Neural progenitor cell (in vitro differentiated cells): Measurements from ENCODE around the gene MARCKSL1. TPM values are rescaled to one million over a fixed set of nuclear protein-coding genes. Genes with fewer than 3 reads are reported as not detected.

Source experiments
- DNase-seq: peaks from one replicate; pipeline ENCODE4 v3.0.0-alpha.2; 2016; ENCODE audit warnings: low spot score
- H2AFZ ChIP-seq: fragments of 200-600 bp; sonication (generic); replicated peaks from 2 replicates; pipeline ENCODE4 v1.6.1; 2016; ENCODE audit warnings: antibody characterized with exemption
- H3F3A ChIP-seq: fragments of 200-600 bp; sonication (generic); 2 replicates; pipeline ENCODE4 v1.6.1; 2016; ENCODE audit warnings: antibody characterized with exemption, low read depth
- H3K27ac ChIP-seq: fragments of 200-600 bp; sonication (generic); 2 replicates; pipeline ENCODE4 v1.5.1; 2016; ENCODE audit warnings: mild to moderate bottlenecking
- H3K27me3 ChIP-seq: fragments of 200-600 bp; sonication (generic); 2 replicates; pipeline ENCODE4 v1.6.1; 2016; ENCODE audit warnings: mild to moderate bottlenecking, moderate library complexity
- H3K36me3 ChIP-seq: fragments of 200-600 bp; sonication (generic); 2 replicates; pipeline ENCODE4 v1.5.1; 2016
- H3K4me1 ChIP-seq: fragments of 200-600 bp; sonication (generic); 2 replicates; pipeline ENCODE4 v1.6.1; 2016; ENCODE audit warnings: mixed run types
- H3K4me2 ChIP-seq: fragments of 200-600 bp; sonication (generic); 2 replicates; pipeline ENCODE4 v1.6.1; 2016
- H3K4me3 ChIP-seq: fragments of 200-600 bp; sonication (generic); 2 replicates; pipeline ENCODE4 v1.5.1; 2016
- H3K79me2 ChIP-seq: fragments of 200-600 bp; sonication (generic); 2 replicates; pipeline ENCODE4 v1.6.1; 2016; ENCODE audit warnings: low read depth
- H3K9ac ChIP-seq: fragments of 200-600 bp; sonication (generic); 2 replicates; pipeline ENCODE4 v1.6.1; 2016
- H3K9me3 ChIP-seq: fragments of 200-600 bp; sonication (generic); 2 replicates; pipeline ENCODE4 v1.5.1; 2016; ENCODE audit warnings: low read depth
- H4K20me1 ChIP-seq: fragments of 200-600 bp; sonication (generic); 2 replicates; pipeline ENCODE4 v1.6.1; 2016; ENCODE audit warnings: low read depth
- H3K27ac Mint-ChIP-seq: 3 replicates; pipeline ENCODE4 v1.8.0; 2021; ENCODE audit warnings: mixed read lengths
- H3K27me3 Mint-ChIP-seq: 2 replicates; pipeline ENCODE4 v1.8.0; 2022; ENCODE audit warnings: low read depth, mild to moderate bottlenecking, inconsistent platforms, moderate library complexity, mixed read lengths; ENCODE audit not compliant: insufficient read depth
- H3K36me3 Mint-ChIP-seq: 3 replicates; pipeline ENCODE4 v1.8.0; 2021; ENCODE audit warnings: mixed read lengths
- H3K4me1 Mint-ChIP-seq: 3 replicates; pipeline ENCODE4 v1.8.0; 2021; ENCODE audit warnings: mixed read lengths
- H3K4me3 Mint-ChIP-seq: 3 replicates; pipeline ENCODE4 v1.8.0; 2021; ENCODE audit warnings: mild to moderate bottlenecking, moderate library complexity, mixed read lengths
- H3K9me3 Mint-ChIP-seq: 3 replicates; pipeline ENCODE4 v1.8.0; 2020; ENCODE audit warnings: mixed read lengths
- EZH2 ChIP-seq: fragments of 200-600 bp; sonication (generic); IDR thresholded peaks from 2 replicates; pipeline ENCODE4 v1.6.1; 2017; ENCODE audit warnings: antibody characterized with exemption, mild to moderate bottlenecking, moderate library complexity
- EZH2phosphoT487 ChIP-seq: fragments of 200-600 bp; sonication (generic); IDR thresholded peaks from 2 replicates; pipeline ENCODE4 v1.6.1; 2017; ENCODE audit warnings: antibody characterized with exemption
- total RNA-seq: library from RNA; depleted of rRNA; stranded (reverse); fragments of >200 nt; gene quantifications from 2 replicates; pipeline ENCODE4 v1.2.3, GENCODE V29; 2015; ENCODE audit warnings: low replicate concordance
- TF ChIP-seq, protein P1 (sequence below): fragments of 200-600 bp; sonication (generic); IDR thresholded peaks from 2 replicates; pipeline ENCODE4 v1.5.1; 2017; ENCODE audit warnings: antibody characterized with exemption, mild to moderate bottlenecking

Gene MARCKSL1
- total RNA-seq, 1 donor from 2014 or later: 258 TPM

DNA sequence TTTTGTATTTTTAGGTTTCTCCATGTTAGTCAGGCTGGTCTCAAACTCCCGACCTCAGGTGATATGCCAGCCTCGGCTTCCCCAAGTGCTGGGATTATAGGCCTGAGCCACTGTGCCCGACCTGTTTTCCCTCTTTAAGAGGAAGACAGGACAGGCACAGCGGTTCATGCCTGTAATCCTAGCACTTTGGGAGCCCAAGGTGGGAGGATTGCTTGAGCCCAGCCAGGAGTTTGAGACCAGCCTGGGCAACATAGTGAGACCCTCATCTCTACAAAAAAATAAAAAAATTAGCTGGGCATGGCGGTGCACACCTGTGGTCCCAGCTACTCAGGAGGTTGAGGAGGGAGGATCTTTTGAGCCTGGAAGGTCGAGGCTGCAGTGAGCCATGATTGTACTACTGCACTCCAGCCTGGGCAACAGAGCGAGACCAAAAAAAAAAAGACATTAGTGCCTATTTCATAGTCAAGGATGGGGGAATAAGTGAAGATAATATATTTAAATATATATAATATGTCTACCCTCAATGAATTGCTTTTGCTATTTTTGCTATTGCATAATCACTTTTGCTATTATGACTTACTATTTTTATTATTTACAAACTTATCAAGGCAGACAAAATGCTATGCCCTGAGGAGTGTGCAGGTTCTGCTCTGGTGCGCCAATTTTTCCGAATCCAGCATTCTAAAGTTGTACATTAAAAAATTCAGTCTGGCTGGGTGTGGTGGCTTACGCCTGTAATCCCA, 17.7 kb downstream of the MARCKSL1 start:
- H3K9me3 Mint-ChIP-seq: no peaks in the 10 kb centered on the region

DNA sequence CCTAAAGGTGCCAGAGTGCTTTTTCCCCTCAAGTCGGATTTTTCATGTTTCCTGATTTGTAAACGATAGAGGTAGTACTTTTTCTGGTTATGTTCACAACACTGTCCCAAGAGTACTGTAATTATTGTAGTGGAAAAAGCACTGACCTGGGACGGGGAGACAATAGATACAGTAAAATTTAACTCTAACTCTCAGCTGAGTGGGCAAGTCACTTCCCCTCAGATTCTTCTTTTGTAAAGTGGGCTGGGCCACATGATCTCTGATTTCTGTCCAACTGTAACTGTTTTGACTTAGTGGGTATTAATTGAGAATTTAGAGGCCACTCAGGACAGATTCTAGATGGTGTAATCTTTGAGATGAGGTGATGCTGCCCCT, 19.1 kb downstream of the MARCKSL1 start:
- Histone ChIP-seq H3K27me3 (no peaks in the 10 kb centered on the region), H4K20me1 (peaks cover 41% of the 10 kb centered on the region), H3K9ac (no peak overlapping the region), H3K36me3 (no peaks in the 10 kb centered on the region), H3F3A (peaks cover 14% of the 10 kb centered on the region), H3K4me3 (no peak overlapping the region), H3K27ac (no peak overlapping the region), H2AFZ (no peak overlapping the region), H3K79me2 (peaks cover 30% of the 10 kb centered on the region), H3K9me3 (no peaks in the 10 kb centered on the region), H3K4me2 (no peak overlapping the region), H3K4me1 (no peaks in the 10 kb centered on the region)
- Mint-ChIP-seq H3K27ac (no peak overlapping the region), H3K4me1 (no peaks in the 10 kb centered on the region), H3K36me3 (peaks cover 2% of the 10 kb centered on the region), H3K4me3 (no peak overlapping the region), H3K9me3 (no peaks in the 10 kb centered on the region), H3K27me3 (peaks cover under 1% of the 10 kb centered on the region)
- TF ChIP-seq EZH2 (no peak), EZH2phosphoT487 (no peak)
- TF ChIP-seq, protein P1, sequence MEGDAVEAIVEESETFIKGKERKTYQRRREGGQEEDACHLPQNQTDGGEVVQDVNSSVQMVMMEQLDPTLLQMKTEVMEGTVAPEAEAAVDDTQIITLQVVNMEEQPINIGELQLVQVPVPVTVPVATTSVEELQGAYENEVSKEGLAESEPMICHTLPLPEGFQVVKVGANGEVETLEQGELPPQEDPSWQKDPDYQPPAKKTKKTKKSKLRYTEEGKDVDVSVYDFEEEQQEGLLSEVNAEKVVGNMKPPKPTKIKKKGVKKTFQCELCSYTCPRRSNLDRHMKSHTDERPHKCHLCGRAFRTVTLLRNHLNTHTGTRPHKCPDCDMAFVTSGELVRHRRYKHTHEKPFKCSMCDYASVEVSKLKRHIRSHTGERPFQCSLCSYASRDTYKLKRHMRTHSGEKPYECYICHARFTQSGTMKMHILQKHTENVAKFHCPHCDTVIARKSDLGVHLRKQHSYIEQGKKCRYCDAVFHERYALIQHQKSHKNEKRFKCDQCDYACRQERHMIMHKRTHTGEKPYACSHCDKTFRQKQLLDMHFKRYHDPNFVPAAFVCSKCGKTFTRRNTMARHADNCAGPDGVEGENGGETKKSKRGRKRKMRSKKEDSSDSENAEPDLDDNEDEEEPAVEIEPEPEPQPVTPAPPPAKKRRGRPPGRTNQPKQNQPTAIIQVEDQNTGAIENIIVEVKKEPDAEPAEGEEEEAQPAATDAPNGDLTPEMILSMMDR: no peak
- DNase-seq: no peak

More for the DNA sequence above, 17.7 kb downstream of the MARCKSL1 start:
- peaks cover 4% of the 10 kb centered on the region for H3K27me3 Mint-ChIP-seq
- Histone ChIP-seq H3F3A (peaks cover 14% of the 10 kb centered on the region), H3K79me2 (peaks cover 16% of the 10 kb centered on the region), H2AFZ (no peak overlapping the region), H3K4me1 (no peaks in the 10 kb centered on the region), H3K27ac (no peak overlapping the region), H3K9me3 (no peaks in the 10 kb centered on the region), H3K36me3 (no peaks in the 10 kb centered on the region), H4K20me1 (peaks cover 34% of the 10 kb centered on the region), H3K27me3 (no peaks in the 10 kb centered on the region), H3K4me3 (no peak overlapping the region), H3K4me2 (no peak overlapping the region), H3K9ac (no peak overlapping the region)
- no peak overlapping the region for H3K4me3 Mint-ChIP-seq
- DNase-seq: no peak
- no peak for TF ChIP-seq EZH2
- no peak for TF ChIP-seq EZH2phosphoT487
- TF ChIP-seq, protein P1: no peak
- H3K4me1 Mint-ChIP-seq: no peaks in the 10 kb centered on the region
- H3K27ac Mint-ChIP-seq: no peak overlapping the region
- H3K36me3 Mint-ChIP-seq: peaks cover 2% of the 10 kb centered on the region

DNA sequence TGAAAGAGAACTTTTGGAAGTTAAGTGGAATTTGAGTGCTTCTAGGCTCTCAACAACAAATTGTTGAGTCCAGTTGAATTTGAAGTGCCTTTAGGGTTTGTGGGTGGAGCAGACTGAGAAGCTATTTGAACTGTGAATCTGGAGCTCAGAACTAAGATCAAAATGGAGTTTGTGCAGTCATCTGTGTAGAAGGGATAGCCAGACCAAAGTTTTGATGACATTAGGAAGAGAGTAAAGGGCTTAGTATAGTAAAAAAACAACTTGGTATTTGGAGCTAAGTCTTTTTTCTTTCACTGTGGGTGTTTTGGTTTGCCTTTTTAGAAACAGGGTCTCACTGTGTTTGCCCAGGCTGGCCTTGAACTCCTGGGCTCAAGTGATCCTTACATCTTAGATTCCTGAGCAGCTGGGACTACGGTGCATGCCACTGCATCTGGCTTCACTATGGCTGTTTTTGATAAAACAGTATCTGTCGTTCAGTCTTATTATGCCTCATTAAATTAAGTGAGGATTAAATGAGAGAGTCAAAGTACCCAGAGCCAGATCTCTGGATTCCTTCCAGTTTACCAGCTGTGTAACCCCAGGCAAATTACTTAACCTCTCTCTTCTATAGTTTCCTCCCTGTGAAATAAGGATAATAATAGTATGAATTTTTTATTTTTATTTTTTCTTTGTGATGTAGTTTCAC, 24.2 kb downstream of the MARCKSL1 start:
- no peaks in the 10 kb centered on the region for H3K9me3 Mint-ChIP-seq
- Histone ChIP-seq H3K79me2 (peaks cover 77% of the 10 kb centered on the region), H4K20me1 (peaks cover 82% of the 10 kb centered on the region)

More for the DNA sequence above, 24.2 kb downstream of the MARCKSL1 start:
- Histone ChIP-seq H2AFZ (no peak overlapping the region), H3K27me3 (no peaks in the 10 kb centered on the region), H3K36me3 (no peaks in the 10 kb centered on the region), H3F3A (peaks cover 17% of the 10 kb centered on the region), H3K27ac (no peak overlapping the region), H3K4me2 (no peak overlapping the region), H3K4me1 (no peaks in the 10 kb centered on the region), H3K9me3 (no peaks in the 10 kb centered on the region), H3K9ac (no peak overlapping the region), H3K4me3 (no peak overlapping the region)
- Mint-ChIP-seq H3K36me3 (peaks cover 6% of the 10 kb centered on the region), H3K4me3 (no peak overlapping the region), H3K4me1 (peaks cover 8% of the 10 kb centered on the region), H3K27me3 (no peaks in the 10 kb centered on the region), H3K27ac (no peak overlapping the region)
- TF ChIP-seq EZH2 (no peak), EZH2phosphoT487 (no peak)
- TF ChIP-seq, protein P1: no peak
- no peak for DNase-seq
